WTC11 (cell line): ENCODE measurements around the gene CRNKL1.

Source experiments
- CREM ChIP-seq: sonication (generic); formaldehyde crosslinking; IDR thresholded peaks from 2 replicates; pipeline ENCODE4 v1.8.1; 2022; ENCODE audit warnings: mild to moderate bottlenecking, missing genetic modification reagents, moderate library complexity
- CTCF ChIP-seq: fragments of 200-600 bp; IDR thresholded peaks from 2 replicates; pipeline ENCODE4 v1.8.0; 2022; ENCODE audit warnings: antibody characterized with exemption
- E2F5 ChIP-seq: sonication (generic); formaldehyde crosslinking; IDR thresholded peaks from 2 replicates; pipeline ENCODE4 v1.8.1; 2022; ENCODE audit warnings: mild to moderate bottlenecking, moderate library complexity, missing genetic modification reagents
- SMAD4 ChIP-seq: sonication (generic); formaldehyde crosslinking; IDR thresholded peaks from 2 replicates; pipeline ENCODE4 v1.8.0; 2022; ENCODE audit warnings: mild to moderate bottlenecking, missing genetic modification reagents

GRCh38 chr20:20003031-20003954, 49.0 kb downstream of the CRNKL1 start:
- no peak for TF ChIP-seq CTCF
- TF ChIP-seq SMAD4 (CRISPR knock-in tag), result no peak
- no peak for TF ChIP-seq E2F5 (CRISPR knock-in tag)
- TF ChIP-seq CREM (CRISPR knock-in tag), result no peak
